ENCODE measurements around the gene ERBB4.

ERBB4 gene

GRCh38 chr2:211881449-211881848, 657.2 kb downstream of the ERBB4 start:
- no peak for DNase-seq (ENCODE audit: extremely low read depth, low read depth)
- TF ChIP-seq CTCF (IDR thresholded peaks at IDR 0.05; ENCODE audit: low read depth, low read length): no peak

GRCh38 chr2:211879323-211879722, 659.3 kb downstream of the ERBB4 start:
- DNase-seq (ENCODE audit: extremely low read depth, low read depth): no peak
- peak; percentile 47 for TF ChIP-seq CTCF (IDR thresholded peaks at IDR 0.05; ENCODE audit: low read depth, low read length)

- TF ChIP-seq CTCF (IDR thresholded peaks at IDR 0.05; ENCODE audit: low read depth, low read length): no peak
- no peak for DNase-seq (ENCODE audit: extremely low read depth, low read depth)
These were observed 661.5 kb downstream of the ERBB4 start for GRCh38 chr2:211877061-211877460.

GRCh38 chr2:211875488-211875887, 663.1 kb downstream of the ERBB4 start:
- TF ChIP-seq CTCF (IDR thresholded peaks at IDR 0.05; ENCODE audit: low read depth, low read length): no peak
- DNase-seq (ENCODE audit: extremely low read depth, low read depth): no peak

GRCh38 chr2:211868996-211869533, 669.5 kb downstream of the ERBB4 start:
- no peak for TF ChIP-seq CTCF (IDR thresholded peaks at IDR 0.05; ENCODE audit: low read depth, low read length)
- DNase-seq (ENCODE audit: extremely low read depth, low read depth): no peak

GRCh38 chr2:211867845-211868451, 670.7 kb downstream of the ERBB4 start:
- no peak for DNase-seq (ENCODE audit: extremely low read depth, low read depth)
- TF ChIP-seq CTCF (IDR thresholded peaks at IDR 0.05; ENCODE audit: low read depth, low read length): no peak

- TF ChIP-seq CTCF (IDR thresholded peaks at IDR 0.05; ENCODE audit: low read depth, low read length): no peak
- no peak for DNase-seq (ENCODE audit: extremely low read depth, low read depth)
These were observed 674.3 kb downstream of the ERBB4 start for GRCh38 chr2:211864328-211864727.

Measured in AG09319 (cell line).